SK-N-SH (cell line): ENCODE measurements around the gene LINGO3.

ENCODE experiments used
- CHD2 ChIP-seq: fragments of 150-350 bp; IDR thresholded peaks from 2 replicates; pipeline ENCODE4 v1.6.1; 2018; ENCODE audit warnings: low read length; ENCODE audit not compliant: partially characterized antibody
- CTCF ChIP-seq: fragments of 200-600 bp; sonication (generic); IDR thresholded peaks from 2 replicates; pipeline ENCODE4 v1.6.1; 2017; ENCODE audit warnings: antibody characterized with exemption, mild to moderate bottlenecking, moderate library complexity
- EZH2phosphoT487 ChIP-seq: fragments of 200-600 bp; sonication (generic); IDR thresholded peaks from 2 replicates; pipeline ENCODE4 v1.6.1; 2017; ENCODE audit warnings: low read depth, mixed run types, mild to moderate bottlenecking, antibody characterized with exemption, moderate library complexity, borderline replicate concordance
- NRF1 ChIP-seq: IDR thresholded peaks from 2 replicates; pipeline ENCODE4 v1.6.1; 2012; ENCODE audit warnings: low read depth, mild to moderate bottlenecking, low read length

GRCh38 chr19:2323707-2324106 lies 15.8 kb upstream of the LINGO3 start:
- TF ChIP-seq CTCF: no peak
- no peak for TF ChIP-seq CHD2
- no peak for TF ChIP-seq NRF1
- no peak for TF ChIP-seq EZH2phosphoT487
